NCI-H526 (cell line): Measurements from ENCODE around the gene WSCD1.

Experiments used
- DNase-seq, 2 experiments: peaks; one replicate each; lab custom pipeline; 2025; lab: John Stamatoyannopoulos, UW

Gene WSCD1

GRCh38 chr17:6069539-6070429, at the start of gene WSCD1:
Gene WSCD1, plus strand, starts transcription at chr17:6070379. Its CDS starts 10,280 bp downstream, at chr17:6080659.
- peak in 1 of 2 experiments; percentile 76 for DNase-seq

GRCh38 chr17:6021011-6021400, 49.2 kb upstream of the WSCD1 start:
- DNase-seq, result no peak

- no peak for DNase-seq
Measured at GRCh38 chr17:6021627-6022026, 48.6 kb upstream of the WSCD1 start.

- no peak for DNase-seq
Measured at GRCh38 chr17:6023036-6023831, 46.9 kb upstream of the WSCD1 start.

GRCh38 chr17:6024576-6024975, 45.6 kb upstream of the WSCD1 start:
- no peak for DNase-seq

- no peak for DNase-seq
Measured at GRCh38 chr17:6027342-6028024, 42.7 kb upstream of the WSCD1 start.

- DNase-seq, result no peak
Measured at GRCh38 chr17:6028294-6028693, 41.9 kb upstream of the WSCD1 start.

GRCh38 chr17:6035801-6036394, 34.3 kb upstream of the WSCD1 start:
- no peak for DNase-seq

- no peak for DNase-seq
Measured at GRCh38 chr17:6040504-6040903, 29.7 kb upstream of the WSCD1 start.

GRCh38 chr17:6041246-6041645, 28.9 kb upstream of the WSCD1 start:
- no peak for DNase-seq

- no peak for DNase-seq
Measured at GRCh38 chr17:6043405-6043804, 26.8 kb upstream of the WSCD1 start.

GRCh38 chr17:6044261-6044660, 25.9 kb upstream of the WSCD1 start:
- no peak for DNase-seq

- DNase-seq, result no peak
Measured at GRCh38 chr17:6045621-6046357, 24.4 kb upstream of the WSCD1 start.

GRCh38 chr17:6046431-6046830, 23.7 kb upstream of the WSCD1 start:
- DNase-seq, result no peak

GRCh38 chr17:6046931-6047330, 23.2 kb upstream of the WSCD1 start:
- no peak for DNase-seq

GRCh38 chr17:6047966-6048365, 22.2 kb upstream of the WSCD1 start:
- no peak for DNase-seq

- DNase-seq, result no peak
Measured at GRCh38 chr17:6048486-6048885, 21.7 kb upstream of the WSCD1 start.

GRCh38 chr17:6052926-6053325, 17.3 kb upstream of the WSCD1 start:
- DNase-seq, result no peak

GRCh38 chr17:6054372-6054771, 15.8 kb upstream of the WSCD1 start:
- DNase-seq, result no peak

GRCh38 chr17:6056104-6056503, 14.1 kb upstream of the WSCD1 start:
- no peak for DNase-seq

GRCh38 chr17:6057562-6057961, 12.6 kb upstream of the WSCD1 start:
- DNase-seq, result no peak
